GM04504 (cell line): ENCODE measurements around the gene IGBP1.
"Not testable (repeated sequence)": the region's sequence is repeated elsewhere in the genome, so short reads cannot be mapped to it uniquely, and the experiment has no call there.

Experiments
- DNase-seq: peaks from one replicate; pipeline ENCODE4 v3.0.0-alpha.2; 2012; ENCODE audit warnings: low read depth

IGBP1 gene

GRCh38 chrX:70133303-70134115 lies at the start of gene IGBP1:
IGBP1 (plus strand) TSS chrX:70133447; CDS start chrX:70133948, 501 bp downstream.
- DNase-seq, result peak; percentile 64

- DNase-seq, result no peak
Observed at GRCh38 chrX:70084592-70085240, 48.5 kb upstream of the IGBP1 start.

GRCh38 chrX:70087857-70088630 lies 45.2 kb upstream of the IGBP1 start:
- DNase-seq, result no peak

GRCh38 chrX:70088751-70089150 lies 44.5 kb upstream of the IGBP1 start:
- no peak for DNase-seq

GRCh38 chrX:70089604-70090297 lies 43.5 kb upstream of the IGBP1 start:
- DNase-seq, result peak; percentile 54

- no peak for DNase-seq
Observed at GRCh38 chrX:70092247-70092646, 41.0 kb upstream of the IGBP1 start.

- DNase-seq, result no peak
Observed at GRCh38 chrX:70096052-70096451, 37.2 kb upstream of the IGBP1 start.

- DNase-seq, result no peak
Observed at GRCh38 chrX:70105229-70105628, 28.0 kb upstream of the IGBP1 start.

- DNase-seq, result not testable (repeated sequence)
Observed at GRCh38 chrX:70111436-70112026, 21.7 kb upstream of the IGBP1 start.

- no peak for DNase-seq
Observed at GRCh38 chrX:70117738-70118137, 15.5 kb upstream of the IGBP1 start.

- not testable (repeated sequence) for DNase-seq
Observed at GRCh38 chrX:70123014-70123413, 10.2 kb upstream of the IGBP1 start.

GRCh38 chrX:70124678-70125077 lies 8.6 kb upstream of the IGBP1 start:
- no peak for DNase-seq

- no peak for DNase-seq
Observed at GRCh38 chrX:70128071-70128470, 5.2 kb upstream of the IGBP1 start.

GRCh38 chrX:70129816-70130215 lies 3.4 kb upstream of the IGBP1 start:
- DNase-seq, result no peak

- no peak for DNase-seq
Observed at GRCh38 chrX:70132224-70132623, 1.0 kb upstream of the IGBP1 start.

- no peak for DNase-seq
Observed at GRCh38 chrX:70132877-70133302, 357 bp upstream of the IGBP1 start.

- no peak for DNase-seq
Observed at GRCh38 chrX:70134116-70134477, 850 bp downstream of the IGBP1 start.

GRCh38 chrX:70138622-70139021 lies 5.4 kb downstream of the IGBP1 start:
- DNase-seq, result no peak

- no peak for DNase-seq
Observed at GRCh38 chrX:70139736-70140135, 6.5 kb downstream of the IGBP1 start.

- DNase-seq, result no peak
Observed at GRCh38 chrX:70141373-70141772, 8.1 kb downstream of the IGBP1 start.
